ENCODE data around the gene MXRA7.
"Not testable (repeated sequence)": the region's sequence is repeated elsewhere in the genome, so short reads cannot be mapped to it uniquely, and the experiment has no call there.

MXRA7 gene

DNA sequence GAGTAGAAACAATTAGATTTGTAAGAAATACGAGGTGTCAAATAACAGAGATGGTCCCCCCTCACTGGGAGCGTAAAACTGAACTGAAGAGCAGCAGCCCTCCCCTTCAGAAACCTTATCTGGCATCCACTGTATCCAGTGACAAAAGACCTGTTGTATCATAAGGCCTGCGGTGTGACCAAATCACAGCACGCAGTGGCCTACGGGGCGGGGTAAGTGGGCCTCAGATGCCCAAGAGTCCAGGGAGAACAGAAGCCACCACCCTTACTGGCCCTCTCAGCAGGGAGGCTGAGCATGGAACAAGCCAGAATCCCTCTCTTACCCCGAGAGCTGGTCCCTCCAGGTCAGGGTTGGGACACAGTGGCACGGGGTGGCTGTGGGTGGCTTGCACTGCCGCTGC lies 10.2 kb upstream of the MXRA7 start:
- H3K4me3 ChIP-seq (ENCODE audit: low read length): no peak overlapping the region
- no peak for DNase-seq (ENCODE audit: low read depth, low spot score)

DNA sequence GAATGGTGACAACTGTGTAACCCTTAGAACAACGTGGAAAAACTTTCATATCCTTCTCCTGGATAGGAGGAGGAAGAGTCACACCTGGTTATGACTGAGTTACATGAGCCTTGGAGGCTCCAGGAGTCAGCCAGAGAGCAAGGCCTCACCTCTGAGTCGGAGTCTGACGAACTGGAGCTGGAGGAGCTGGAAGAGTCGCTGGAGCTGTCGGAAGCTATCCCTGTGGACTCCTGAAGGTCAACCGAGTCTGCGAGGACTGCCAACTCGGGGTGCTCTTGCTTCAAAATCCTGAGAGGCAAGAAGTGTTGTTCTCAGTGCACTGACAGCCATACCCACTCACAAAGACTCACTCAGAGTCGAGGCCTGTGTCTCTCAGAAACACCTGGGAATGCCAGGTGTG lies 9.4 kb upstream of the MXRA7 start:
- no peak for DNase-seq (ENCODE audit: low read depth, low spot score)

DNA sequence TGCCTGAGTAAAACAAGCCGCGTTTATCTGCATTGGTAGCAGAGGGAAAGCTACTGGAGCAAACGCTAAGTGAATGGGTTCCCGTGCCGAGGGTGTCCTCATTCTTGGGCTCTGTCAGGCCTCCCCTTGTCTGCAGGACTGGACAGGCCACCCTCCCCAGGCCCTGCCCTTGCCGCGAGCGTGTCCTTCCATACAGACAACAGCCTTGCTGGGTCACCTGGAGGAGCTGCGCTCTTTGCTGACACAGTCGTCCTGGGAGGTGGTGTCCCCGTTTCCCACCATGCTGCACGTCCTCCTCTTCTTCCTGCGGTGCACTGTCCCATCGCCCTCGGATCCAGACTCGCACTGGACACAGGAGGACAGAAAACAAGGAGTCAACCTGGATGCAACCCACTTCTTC lies 7.8 kb upstream of the MXRA7 start:
- no peak overlapping the region for H3K4me3 ChIP-seq (ENCODE audit: low read length)
- no peak for DNase-seq (ENCODE audit: low read depth, low spot score)

More for the DNA sequence above, 9.4 kb upstream of the MXRA7 start:
- no peak overlapping the region for H3K4me3 ChIP-seq (ENCODE audit: low read length)

DNA sequence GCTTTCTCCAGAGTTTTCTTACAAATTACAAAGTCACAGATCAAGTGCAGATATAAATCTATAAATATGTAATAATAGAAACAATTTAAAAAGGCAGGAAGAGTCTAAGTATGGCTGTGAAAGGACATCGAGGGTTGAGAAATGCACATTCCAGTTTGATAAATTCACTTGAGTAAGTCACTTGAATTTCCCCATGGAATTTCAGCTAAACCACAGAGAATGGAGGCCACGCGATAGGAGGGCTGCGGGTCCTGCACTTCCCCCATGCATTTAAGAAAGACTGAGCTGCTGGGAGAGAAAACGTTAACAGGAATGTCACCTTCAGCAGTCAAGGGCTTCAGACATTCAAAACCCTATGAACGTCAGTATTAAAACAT lies 6.1 kb upstream of the MXRA7 start:
- no peak for DNase-seq (ENCODE audit: low read depth, low spot score)
- peak overlapping the region; percentile 39 for H3K4me3 ChIP-seq (ENCODE audit: low read length)

DNA sequence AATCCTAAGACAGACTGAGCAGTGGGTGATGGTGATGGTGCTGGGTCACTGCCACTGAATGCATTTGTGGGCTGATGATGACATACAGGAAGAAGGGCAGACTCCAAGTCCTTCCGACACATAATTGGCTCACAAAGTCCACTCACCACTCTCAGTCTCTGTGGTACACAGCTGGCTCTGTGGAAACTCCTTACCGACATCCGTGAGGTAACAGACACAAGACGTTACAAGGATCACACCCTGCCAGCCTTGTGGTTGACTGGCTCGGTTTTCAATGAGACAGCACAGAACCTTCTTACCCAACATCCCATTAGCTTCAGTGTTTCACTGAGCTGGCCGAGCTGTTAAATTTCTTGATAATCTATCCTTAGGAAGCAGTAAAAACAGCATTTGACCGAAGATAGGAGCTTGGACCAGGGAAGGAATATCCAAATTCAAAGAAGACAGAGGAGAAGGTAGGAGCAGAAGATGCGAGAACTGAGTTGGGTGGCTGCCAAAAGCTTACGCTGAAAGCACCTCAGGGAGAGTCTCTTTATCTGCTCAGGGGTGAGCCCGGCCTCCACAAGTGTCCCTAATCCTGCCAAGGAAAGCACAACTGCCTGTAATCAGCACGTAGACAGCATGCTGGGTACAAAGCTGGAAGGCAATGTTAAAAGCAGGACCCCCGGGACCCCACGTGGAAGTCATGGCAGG lies 5.5 kb upstream of the MXRA7 start:
- peak overlapping the region; percentile 39 for H3K4me3 ChIP-seq (ENCODE audit: low read length)
- DNase-seq (ENCODE audit: low read depth, low spot score): peak; percentile 97

DNA sequence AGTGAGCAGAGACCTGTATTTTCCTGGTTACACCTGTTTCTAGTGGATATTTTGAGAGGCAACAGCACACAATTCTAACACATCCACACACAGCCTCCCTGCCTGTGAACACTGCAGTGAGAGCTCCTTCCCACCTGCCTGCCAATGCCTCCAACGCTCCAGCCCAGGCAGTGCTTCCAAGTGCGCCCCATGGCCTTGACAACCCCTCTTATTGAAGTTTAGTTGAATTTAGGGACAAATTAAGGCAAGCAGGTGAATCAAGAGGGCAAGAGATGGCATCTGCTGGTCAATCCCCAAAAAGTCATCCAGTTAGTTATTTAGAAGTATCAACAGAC lies 4.7 kb upstream of the MXRA7 start:
- DNase-seq (ENCODE audit: low read depth, low spot score): no peak
- H3K4me3 ChIP-seq (ENCODE audit: low read length): peak overlapping the region; percentile 18; the same call in 1 of the 2 replicates

DNA sequence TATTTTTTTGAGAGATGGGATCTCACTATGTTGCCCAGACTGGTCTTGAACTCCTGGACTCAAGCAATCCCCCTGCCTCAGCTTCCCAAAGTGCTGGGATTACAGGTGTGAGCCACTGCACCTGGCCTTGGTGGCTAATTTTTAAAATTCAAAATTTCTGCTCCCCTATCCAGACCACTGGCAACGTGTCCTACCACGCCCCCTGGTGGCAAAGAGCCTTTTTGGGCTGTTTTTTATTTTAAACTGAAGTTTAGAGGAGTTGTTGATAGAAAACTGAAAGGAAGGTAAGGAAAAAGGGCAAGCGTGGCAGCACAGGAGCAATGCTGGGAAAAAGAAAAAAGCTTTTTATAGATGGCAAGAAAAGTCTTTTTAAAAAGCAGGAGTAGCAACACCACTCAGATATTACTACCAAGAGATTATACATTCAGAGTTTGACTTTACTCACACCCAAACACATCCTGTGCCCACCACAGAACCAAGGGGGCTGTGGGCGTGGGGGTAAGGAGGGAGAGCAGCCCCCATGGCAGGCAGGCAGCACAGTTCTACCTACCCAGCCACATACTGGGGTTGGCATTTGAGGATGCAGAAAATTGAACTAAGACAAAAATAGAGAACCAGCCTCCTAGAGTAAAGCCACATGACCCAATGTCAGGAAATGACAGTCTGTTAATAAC lies 4.2 kb upstream of the MXRA7 start:
- no peak for DNase-seq (ENCODE audit: low read depth, low spot score)
- peak overlapping the region; percentile 18; the same call in 1 of the 2 replicates for H3K4me3 ChIP-seq (ENCODE audit: low read length)

DNA sequence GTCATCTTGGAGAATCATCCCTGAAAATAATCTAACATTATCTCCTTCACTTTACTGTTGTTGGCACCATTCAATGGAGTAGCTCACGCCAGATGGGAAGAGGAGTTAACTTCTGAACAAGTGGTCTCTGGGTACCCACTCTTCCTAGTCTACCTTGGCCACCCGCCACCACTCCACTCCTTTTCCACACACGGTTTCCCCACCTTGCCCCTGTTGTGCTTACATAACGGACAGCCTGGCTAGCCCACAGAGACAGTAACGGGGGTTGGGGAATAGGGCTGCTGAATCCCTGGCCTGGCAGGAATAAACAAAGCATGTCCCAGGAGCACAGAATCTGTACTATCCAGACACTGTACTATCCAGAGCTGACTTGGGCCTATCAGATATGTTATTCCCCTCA lies 3.6 kb upstream of the MXRA7 start:
- no peak for DNase-seq (ENCODE audit: low read depth, low spot score)
- H3K4me3 ChIP-seq (ENCODE audit: low read length): no peak overlapping the region

DNA sequence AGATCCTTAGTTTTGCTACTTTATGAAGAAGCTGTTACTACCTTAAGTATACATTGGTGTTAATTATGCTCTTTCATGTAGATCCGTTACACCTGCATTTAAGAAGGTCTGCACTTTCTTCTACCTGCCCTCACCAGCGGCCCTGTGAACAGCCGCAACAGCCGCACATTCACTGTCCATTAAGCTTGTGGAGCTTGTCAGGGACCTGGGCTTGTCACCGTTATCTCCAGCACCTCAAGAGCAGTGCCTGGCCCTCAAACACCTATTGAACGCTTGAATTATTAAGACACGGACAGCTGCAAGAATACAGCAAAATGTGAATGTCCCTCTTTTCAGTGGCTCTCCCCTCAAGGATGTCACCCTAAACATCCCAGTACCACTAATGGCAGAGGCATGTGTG lies 3.0 kb upstream of the MXRA7 start:
- no peak overlapping the region for H3K4me3 ChIP-seq (ENCODE audit: low read length)

DNA sequence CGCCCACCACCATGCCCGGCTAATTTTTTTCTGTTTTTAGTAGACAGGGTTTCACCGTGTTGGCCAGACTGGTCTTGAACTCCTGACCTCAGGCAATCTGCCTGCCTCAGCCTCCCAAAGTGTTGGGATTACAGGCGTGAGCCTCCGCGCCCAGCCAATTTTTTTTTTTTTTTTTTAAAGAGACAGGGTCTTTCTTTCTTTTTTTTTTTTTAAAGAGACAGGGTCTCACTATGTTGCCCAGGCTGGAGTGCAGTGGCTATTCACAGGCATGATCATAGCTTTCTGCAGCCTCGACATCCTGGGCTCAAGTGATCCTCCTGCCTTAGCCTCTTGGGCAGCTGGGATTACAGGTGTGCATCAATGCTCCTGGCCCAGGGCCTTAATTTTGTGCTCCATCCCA lies 1.6 kb upstream of the MXRA7 start:
- not testable (repeated sequence) for H3K4me3 ChIP-seq (ENCODE audit: low read length); DNase-seq (ENCODE audit: low read depth, low spot score)

More for the DNA sequence above, 3.0 kb upstream of the MXRA7 start:
- DNase-seq (ENCODE audit: low read depth, low spot score): no peak

DNA sequence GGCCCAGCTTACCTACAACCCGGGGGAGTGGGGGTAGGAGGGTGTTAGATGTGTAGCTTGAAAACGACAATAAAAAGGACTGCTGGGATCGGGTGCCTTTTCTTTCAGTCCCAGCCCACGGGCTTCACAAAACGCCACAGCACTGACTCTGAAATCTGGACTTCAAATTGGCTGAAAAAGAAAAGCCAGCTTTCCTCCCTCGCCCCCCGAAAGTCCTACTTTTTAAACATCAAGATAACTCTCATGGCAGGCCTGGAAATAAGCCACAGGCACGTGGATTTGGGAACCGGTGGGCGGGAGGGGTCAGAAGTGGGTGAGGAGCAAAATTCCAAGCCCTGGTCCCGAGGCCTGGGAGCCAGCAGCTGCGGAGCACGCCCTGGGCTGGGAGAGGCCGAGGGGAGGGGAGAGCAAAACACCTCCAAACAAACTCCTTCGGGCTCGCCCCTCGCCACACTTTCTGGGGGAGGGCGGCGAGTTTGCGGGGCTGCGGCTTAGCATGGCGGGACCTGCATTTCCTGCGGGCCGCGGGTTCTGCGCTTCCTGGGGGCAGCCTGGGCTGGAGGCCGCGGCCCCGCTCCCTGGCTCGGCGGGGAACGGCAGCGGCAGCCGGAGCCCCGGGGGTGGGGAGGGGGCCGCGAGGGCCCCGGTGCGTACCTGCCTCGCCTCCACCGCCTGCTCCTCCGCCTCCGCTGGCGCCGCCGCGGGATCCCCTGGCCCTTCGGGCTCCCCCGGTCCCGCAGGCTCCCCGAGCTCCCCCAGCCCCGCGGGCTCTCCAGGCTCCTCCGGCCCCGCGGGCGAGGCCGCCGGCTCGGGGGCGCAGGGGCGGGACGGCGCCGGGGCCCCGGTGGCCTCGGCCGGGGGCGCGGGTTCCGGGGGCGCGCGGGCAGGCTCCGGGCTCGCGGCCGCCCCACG lies 558 bp downstream of the MXRA7 start:
- peak overlapping the region; percentile 49 for H3K4me3 ChIP-seq (ENCODE audit: low read length)
- DNase-seq (ENCODE audit: low read depth, low spot score): not testable (repeated sequence)

DNA sequence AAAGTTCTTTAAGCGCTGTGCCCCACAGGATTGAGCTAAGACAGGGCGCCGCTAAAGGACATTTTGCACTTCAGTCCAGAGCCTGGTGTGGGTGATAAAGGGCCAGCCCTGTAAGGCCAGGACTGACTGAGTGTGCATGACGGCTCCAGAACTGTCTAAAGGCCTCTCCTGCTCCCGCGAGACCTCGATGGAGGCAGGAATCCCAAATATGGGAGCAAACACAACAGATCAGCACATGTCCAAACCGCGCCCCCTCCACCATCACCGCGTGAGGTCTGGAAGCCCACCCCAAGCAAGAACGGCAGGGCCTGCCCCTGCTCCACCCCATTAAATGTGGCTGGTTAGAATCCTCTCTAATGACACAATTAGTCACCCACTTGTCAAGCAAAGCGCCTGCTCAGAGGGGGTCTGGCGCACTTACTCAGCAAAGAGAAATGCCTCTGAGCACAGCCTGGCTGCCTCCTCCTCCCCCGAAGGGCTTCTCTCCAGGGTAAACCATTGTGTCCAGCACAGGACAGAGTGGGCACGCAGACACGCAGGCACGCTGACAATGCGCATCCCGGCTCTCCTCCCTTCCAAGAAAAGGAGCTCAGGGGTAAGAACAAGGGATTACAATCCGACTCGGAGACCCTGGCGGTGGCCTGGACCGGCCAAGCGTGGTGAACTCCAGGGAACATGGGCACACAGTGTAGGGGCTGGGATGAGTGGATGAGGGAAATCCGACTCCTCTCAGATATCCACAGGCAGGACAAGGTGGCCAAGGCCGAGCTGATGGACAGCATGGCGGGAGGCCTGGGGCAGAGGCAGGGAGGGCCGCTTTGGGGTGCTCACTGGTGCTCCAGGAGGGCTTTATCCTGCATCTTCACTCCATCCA lies 1.5 kb downstream of the MXRA7 start:
- H3K4me3 ChIP-seq (ENCODE audit: low read length): no peak overlapping the region
- no peak for DNase-seq (ENCODE audit: low read depth, low spot score)

DNA sequence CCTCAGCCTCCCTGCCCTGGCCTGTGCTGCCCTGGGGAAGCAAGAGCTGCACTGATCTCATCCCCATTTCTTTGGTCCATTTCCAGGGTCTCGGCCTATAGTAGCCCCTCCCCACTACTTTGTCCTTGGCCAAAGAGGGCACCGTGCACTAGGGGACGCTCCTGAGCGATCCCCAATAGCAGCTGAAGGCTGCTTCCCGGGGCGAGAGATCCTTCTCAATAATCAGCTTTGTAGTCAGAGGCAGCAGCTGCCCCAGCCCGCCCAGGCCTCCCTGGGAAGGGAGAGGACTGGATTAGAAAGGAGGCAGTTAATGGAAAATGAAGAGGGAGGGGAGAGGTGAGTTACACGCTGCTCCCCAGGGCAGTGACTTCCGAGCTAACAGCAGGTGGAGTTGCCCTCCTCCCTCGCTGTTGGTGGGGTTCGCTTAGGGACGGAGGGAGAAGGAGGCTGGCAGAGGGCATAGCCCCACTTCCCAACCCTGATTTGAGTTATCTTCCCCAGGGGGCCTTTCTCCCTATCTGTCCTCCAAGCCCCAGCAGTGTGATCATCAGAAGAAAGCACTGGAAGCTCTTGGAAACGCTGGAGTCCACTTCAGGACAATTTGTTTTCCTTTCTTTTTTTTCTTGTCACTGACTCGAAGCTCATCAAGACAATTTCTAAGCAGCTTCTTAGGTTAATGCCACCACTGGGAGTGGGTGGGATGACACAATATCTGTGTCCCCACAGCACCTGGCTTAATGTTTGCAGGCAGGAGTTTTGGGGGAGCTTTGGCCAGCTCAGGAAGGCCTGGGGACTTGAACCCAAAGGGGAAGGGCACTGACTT lies 2.6 kb downstream of the MXRA7 start:
- H3K4me3 ChIP-seq (ENCODE audit: low read length): no peak overlapping the region
- DNase-seq (ENCODE audit: low read depth, low spot score): no peak

DNA sequence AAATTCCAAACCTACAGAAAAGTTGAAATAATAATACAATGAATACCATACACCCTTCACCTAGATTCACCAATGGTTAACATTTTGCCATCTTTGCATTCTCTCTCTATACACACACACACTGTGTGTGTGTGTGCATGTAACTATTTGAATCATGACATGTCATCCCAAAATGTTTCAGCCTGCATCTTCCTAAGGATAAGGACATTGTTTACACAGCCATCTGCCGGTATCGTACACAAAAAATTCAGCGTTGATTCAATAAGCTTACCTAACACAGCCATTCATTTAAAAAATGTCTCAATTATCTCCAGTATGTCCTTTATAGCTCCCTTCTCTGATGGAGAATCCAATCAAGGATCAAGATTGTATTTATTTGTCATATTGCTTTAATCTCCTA lies 3.9 kb downstream of the MXRA7 start:
- H3K4me3 ChIP-seq (ENCODE audit: low read length): no peak overlapping the region
- no peak for DNase-seq (ENCODE audit: low read depth, low spot score)

DNA sequence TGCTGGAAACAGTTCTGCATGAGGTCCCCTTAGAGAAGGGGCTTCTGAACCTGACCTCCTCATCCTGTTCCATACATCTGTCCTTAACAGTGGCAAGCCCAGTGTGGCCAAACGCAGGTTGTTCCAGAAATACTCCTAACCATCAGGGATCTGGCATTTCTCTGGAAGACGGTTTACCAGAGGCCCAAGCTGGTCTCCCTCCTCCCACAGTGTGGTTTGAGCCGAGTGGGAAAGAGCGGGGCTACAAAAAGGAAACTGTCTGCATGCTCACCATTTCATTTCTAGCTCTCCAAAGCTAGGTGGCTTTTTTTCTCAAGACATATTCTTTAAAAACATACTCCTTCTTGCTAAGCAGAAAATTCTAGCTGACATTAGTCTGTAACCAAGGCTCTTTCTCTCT lies 6.0 kb downstream of the MXRA7 start:
- no peak for DNase-seq (ENCODE audit: low read depth, low spot score)
- H3K4me3 ChIP-seq (ENCODE audit: low read length): no peak overlapping the region

DNA sequence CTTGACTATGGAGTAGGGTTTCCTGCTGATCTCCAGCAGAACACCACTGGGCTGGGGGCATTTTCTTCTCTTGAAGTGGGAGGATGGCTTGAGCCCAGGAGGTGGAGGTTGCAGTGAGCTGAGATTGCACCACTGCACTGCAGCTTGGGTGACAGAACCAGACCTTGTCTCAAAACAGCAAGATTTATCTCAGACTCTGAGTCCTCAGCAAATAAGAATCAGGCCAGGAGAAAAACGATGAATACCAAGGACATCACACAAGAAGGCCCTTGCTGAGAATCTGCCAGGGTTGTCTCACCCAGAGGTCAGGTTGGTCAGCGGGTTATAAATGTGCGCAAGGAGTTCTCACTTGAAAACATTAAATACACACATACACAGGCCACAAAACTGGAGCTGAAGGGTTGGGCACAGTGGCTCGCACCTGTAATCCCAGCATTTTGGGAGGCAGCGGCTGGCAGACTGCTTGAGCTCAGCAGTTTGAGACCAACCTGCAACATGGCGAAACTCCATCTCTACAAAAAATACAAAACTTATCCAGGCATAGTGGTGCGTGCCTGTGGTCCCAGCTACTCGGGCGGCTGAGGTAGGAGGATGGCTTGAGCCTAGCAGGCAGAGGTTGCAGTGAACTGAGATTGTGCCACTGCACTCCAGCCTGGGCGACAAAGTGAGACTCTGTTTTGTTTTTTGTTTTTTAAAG lies 7.7 kb downstream of the MXRA7 start:
- H3K4me3 ChIP-seq (ENCODE audit: low read length): no peak overlapping the region
- no peak for DNase-seq (ENCODE audit: low read depth, low spot score)

DNA sequence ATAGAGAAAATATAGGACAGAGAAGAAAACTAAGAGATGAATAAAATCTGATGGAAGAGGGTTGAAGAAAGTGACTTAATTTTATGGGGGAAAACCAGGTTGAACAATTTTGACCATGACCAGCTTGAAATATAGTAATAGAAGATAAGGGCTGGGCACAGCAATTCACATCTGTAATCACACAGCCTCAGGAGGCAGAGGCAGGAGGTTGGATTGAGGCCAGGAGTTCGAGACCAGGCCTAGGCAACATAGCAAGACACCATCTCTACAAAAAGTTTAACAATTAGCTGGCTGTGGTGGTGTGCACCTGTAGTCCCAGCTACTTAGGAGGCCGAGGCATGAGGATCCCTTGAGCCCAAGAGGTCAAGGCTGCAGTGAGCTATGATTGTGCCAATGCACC lies 8.7 kb downstream of the MXRA7 start:
- H3K4me3 ChIP-seq (ENCODE audit: low read length): no peak overlapping the region
- DNase-seq (ENCODE audit: low read depth, low spot score): no peak

DNA sequence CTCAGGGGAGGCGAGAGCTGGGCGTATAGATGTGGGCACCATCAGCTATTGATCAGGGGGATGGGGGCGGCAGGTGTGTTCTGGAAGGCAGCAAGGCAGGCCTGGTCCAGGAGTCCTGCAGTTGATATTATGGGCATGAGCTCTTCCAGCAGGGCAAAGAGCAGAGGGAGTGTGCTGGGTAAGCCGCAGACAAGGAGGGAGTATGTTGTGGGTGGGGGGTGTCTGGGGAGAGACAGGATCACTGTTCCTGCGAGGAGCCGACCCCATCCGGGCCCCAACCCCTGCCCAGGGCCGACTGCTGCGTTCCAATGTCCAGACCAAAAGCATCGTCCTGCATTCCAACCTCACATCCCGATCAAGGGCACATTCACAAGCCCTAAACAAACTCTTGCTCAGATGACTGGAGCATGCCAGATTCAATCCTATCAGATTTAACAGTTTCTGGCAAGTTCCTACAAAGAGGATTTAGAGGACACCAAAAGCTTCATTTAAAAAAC lies 9.2 kb downstream of the MXRA7 start:
- no peak for DNase-seq (ENCODE audit: low read depth, low spot score)
- no peak overlapping the region for H3K4me3 ChIP-seq (ENCODE audit: low read length)
